Calu3 (cell line): ENCODE data around the gene PSMB5. TPM values are rescaled to one million over a fixed set of nuclear protein-coding genes. Genes with fewer than 3 reads are reported as not detected.

Experiments used
- BruUV-seq: library from RNA; stranded (reverse); fragments of 400-500 nt; replicated peaks from 2 replicates; lab custom pipeline; 2021; lab: Mats Ljungman, UMichigan
- CTCF ChIA-PET: fragments of 300-600 bp; sonication (Branson Sonifier 250); formaldehyde crosslinking; loops from one replicate; lab custom pipeline; 2022; ENCODE audit warnings: antibody characterized with exemption; lab: Charles Lee
- DNase-seq: peaks from one replicate; pipeline ENCODE4 v3.0.0; 2022
- H3K27ac Mint-ChIP-seq: one replicate; pipeline ENCODE4 v1.8.0; 2022; ENCODE audit warnings: mixed read lengths; ENCODE audit not compliant: unreplicated experiment
- H3K27me3 Mint-ChIP-seq: one replicate; pipeline ENCODE4 v1.8.0; 2022; ENCODE audit warnings: mixed read lengths; ENCODE audit not compliant: unreplicated experiment
- H3K36me3 Mint-ChIP-seq: one replicate; pipeline ENCODE4 v1.8.0; 2022; ENCODE audit warnings: mild to moderate bottlenecking, moderate library complexity, mixed read lengths; ENCODE audit not compliant: insufficient read depth, unreplicated experiment
- H3K4me1 Mint-ChIP-seq: one replicate; pipeline ENCODE4 v1.8.0; 2022; ENCODE audit warnings: mild to moderate bottlenecking, low read depth, mixed read lengths; ENCODE audit not compliant: unreplicated experiment
- H3K4me3 Mint-ChIP-seq: one replicate; pipeline ENCODE4 v1.8.0; 2022; ENCODE audit warnings: mild to moderate bottlenecking, low read depth, moderate library complexity, mixed read lengths; ENCODE audit not compliant: unreplicated experiment
- H3K9me3 Mint-ChIP-seq: one replicate; pipeline ENCODE4 v1.8.0; 2022; ENCODE audit warnings: low read depth, mixed read lengths; ENCODE audit not compliant: unreplicated experiment
- CTCF ChIP-seq: fragments of 200-600 bp; IDR thresholded peaks from one replicate; pipeline ENCODE4 v1.8.0; 2022; ENCODE audit warnings: antibody characterized with exemption; ENCODE audit not compliant: unreplicated experiment
- intact Hi-C: fragments of 100-400 bp; cut with micrococcal nuclease; formaldehyde crosslinking; loops from one replicate; pipeline ENCODE4 v1.10.0; 2022; ENCODE audit not compliant: unreplicated experiment
- total RNA-seq: library from RNA; stranded (reverse); gene quantifications from 2 replicates; pipeline ENCODE4 v1.2.3, GENCODE V29; 2022

PSMB5 gene
- total RNA-seq, 1 experiment from 2014 or later = 121 TPM

GRCh38 chr14:23055621-23056144, 21.0 kb upstream of the PSMB5 start:
- H3K36me3 Mint-ChIP-seq = peaks cover 32% of the 10 kb centered on the region
- H3K27ac Mint-ChIP-seq = peak overlapping the region; percentile 81
- no peaks in the 10 kb centered on the region for H3K9me3 Mint-ChIP-seq
- peaks cover 23% of the 10 kb centered on the region for H3K4me1 Mint-ChIP-seq
- intact Hi-C loops = loop anchor here (2.0 kb wide), 1 partner anchor 69 kb away; no protein-coding TSS in a partner anchor
- H3K4me3 Mint-ChIP-seq = peak overlapping the region; percentile 69
- CTCF ChIA-PET = interaction anchor here (0.5 to 3.3 kb wide), 5 partner anchors 13 to 79 kb away, joined by 3 to 10 read pairs (median 5); no protein-coding TSS in a partner anchor
- no peak for DNase-seq
- no TSS peak for BruUV-seq
- no peak for TF ChIP-seq CTCF
- H3K27me3 Mint-ChIP-seq = no peaks in the 10 kb centered on the region

- intact Hi-C loops = no loop called here
- CTCF ChIA-PET = interaction anchor here (0.6 to 3.3 kb wide), 4 partner anchors 14 to 119 kb away, joined by 3 to 10 read pairs (median 4); no protein-coding TSS in a partner anchor
- TF ChIP-seq CTCF = no peak
- DNase-seq = no peak
- no peaks in the 10 kb centered on the region for H3K27me3 Mint-ChIP-seq
- peaks cover 23% of the 10 kb centered on the region for H3K4me1 Mint-ChIP-seq
- no peak overlapping the region for H3K27ac Mint-ChIP-seq
- H3K9me3 Mint-ChIP-seq = no peaks in the 10 kb centered on the region
- BruUV-seq = no TSS peak
- H3K4me3 Mint-ChIP-seq = no peak overlapping the region
- H3K36me3 Mint-ChIP-seq = peaks cover 29% of the 10 kb centered on the region
Measured at GRCh38 chr14:23055147-23055550, 20.4 kb upstream of the PSMB5 start.

GRCh38 chr14:23054000-23054811, 19.5 kb upstream of the PSMB5 start:
- no peak overlapping the region for H3K4me3 Mint-ChIP-seq
- no peak for DNase-seq
- H3K27ac Mint-ChIP-seq = no peak overlapping the region
- BruUV-seq = no TSS peak
- no peak for TF ChIP-seq CTCF
- peaks cover 26% of the 10 kb centered on the region for H3K36me3 Mint-ChIP-seq
- CTCF ChIA-PET = interaction anchor here (3.3 kb wide), 1 partner anchor 68 kb away, joined by 10 read pairs; no protein-coding TSS in a partner anchor
- H3K9me3 Mint-ChIP-seq = no peaks in the 10 kb centered on the region
- no peaks in the 10 kb centered on the region for H3K27me3 Mint-ChIP-seq
- intact Hi-C loops = no loop called here
- H3K4me1 Mint-ChIP-seq = peaks cover 23% of the 10 kb centered on the region

- intact Hi-C loops = no loop called here
- peaks cover 22% of the 10 kb centered on the region for H3K36me3 Mint-ChIP-seq
- TF ChIP-seq CTCF = no peak
- H3K27me3 Mint-ChIP-seq = no peaks in the 10 kb centered on the region
- BruUV-seq = no TSS peak
- H3K27ac Mint-ChIP-seq = no peak overlapping the region
- H3K4me3 Mint-ChIP-seq = no peak overlapping the region
- no peak for DNase-seq
- no peaks in the 10 kb centered on the region for H3K9me3 Mint-ChIP-seq
- CTCF ChIA-PET = no interaction called here
- peaks cover 20% of the 10 kb centered on the region for H3K4me1 Mint-ChIP-seq
Measured at GRCh38 chr14:23053426-23053825, 18.7 kb upstream of the PSMB5 start.
